PFSK-1 (cell line): ENCODE results near the gene JDP2.

Experiments
- POLR2AphosphoS5 ChIP-seq: IDR thresholded peaks from 2 replicates; pipeline ENCODE4 v1.6.1; 2012; ENCODE audit warnings: low read depth, mild to moderate bottlenecking, control low read depth, low read length, moderate library complexity
- REST ChIP-seq, 2 experiments: IDR thresholded peaks; 2 replicates each; pipeline versions ENCODE4 v1.6.1 to v1.8.0; 2011 to 2012; ENCODE audit warnings: low read depth in 2 of 2, low read length in 2 of 2, control low read depth in 1 of 2, inconsistent platforms in 1 of 2, mild to moderate bottlenecking in 1 of 2, moderate library complexity in 1 of 2; ENCODE audit not compliant: insufficient read depth in 1 of 2
- SIN3A ChIP-seq: IDR thresholded peaks from 2 replicates; pipeline ENCODE4 v1.6.1; 2012; ENCODE audit warnings: mild to moderate bottlenecking, low read length, moderate library complexity, borderline replicate concordance; ENCODE audit not compliant: insufficient read depth

- no peak for TF ChIP-seq POLR2AphosphoS5
- TF ChIP-seq REST (IDR thresholded peaks at IDR 0.05; ENCODE audit: insufficient read depth in 1 of 2, low read depth in 2 of 2, low read length in 2 of 2) = no peak
- TF ChIP-seq SIN3A = no peak
Measured at GRCh38 chr14:75426332-75427125, 1.3 kb upstream of the JDP2 start.
